ENCODE data around the gene KIAA2012. TPM values are rescaled to one million over a fixed set of nuclear protein-coding genes. Genes with fewer than 3 reads are reported as not detected.

The KIAA2012 gene
- total and polyA plus RNA-seq, 2 of the 8 experiments (the other 6 are each of a cell fraction or from before 2014, with no cell fraction given): not detected

- Histone ChIP-seq H2BK15ac (ENCODE audit: low read length) (no peak overlapping the region), H3K27ac (ENCODE audit: low read depth, low read length) (no peak overlapping the region), H3K23me2 (ENCODE audit: low read depth, low read length) (no peaks in the 10 kb centered on the region), H3K79me2 (ENCODE audit: control insufficient read depth in 1 of 2, insufficient read depth in 2 of 2, low read length in 2 of 2) (no peaks in the 10 kb centered on the region), H4K8ac (ENCODE audit: extremely low read depth, insufficient read depth, low read length) (no peak overlapping the region), H2BK5ac (ENCODE audit: low read depth, low read length) (no peak overlapping the region), H2BK120ac (replicated peaks; ENCODE audit: low read depth, low read length) (no peak overlapping the region), H4K5ac (ENCODE audit: insufficient read length, low read depth, low read length) (no peak overlapping the region), H2BK12ac (ENCODE audit: low read depth, low read length) (no peak overlapping the region), H3K4me1 (replicated peaks in 1 of 4; ENCODE audit: control insufficient read depth in 3 of 4, insufficient read depth in 4 of 4, low read length in 3 of 4) (no peaks in the 10 kb centered on the region), H3K4me3 (ENCODE audit: extremely low read depth in 1 of 4, insufficient read depth in 2 of 4, low read depth in 3 of 4, low read length in 4 of 4) (no peak overlapping the region), H3K4ac (replicated peaks; ENCODE audit: insufficient read length, low read depth, low read length) (no peak overlapping the region), H2BK20ac (ENCODE audit: low read length) (no peak overlapping the region), H2AFZ (ENCODE audit: low read length) (0 out of 2 replicates have a peak overlapping the region, but pooled peaks have one; percentile 24), H3K9ac (replicated peaks in 1 of 4; ENCODE audit: extremely low read depth in 1 of 4, low read depth in 3 of 4, low read length in 3 of 4) (no peak overlapping the region), H4K91ac (replicated peaks; ENCODE audit: insufficient read length, low read length) (no peak overlapping the region), H3K36me3 (ENCODE audit: control insufficient read depth in 2 of 4, insufficient read depth in 4 of 4, low read length in 3 of 4) (no peaks in the 10 kb centered on the region), H3K23ac (ENCODE audit: insufficient read length) (no peak overlapping the region), H3K18ac (ENCODE audit: extremely low read depth, low read length) (no peak overlapping the region), H3K9me3 (ENCODE audit: insufficient read depth in 2 of 2, low read depth in 1 of 2, low read length in 1 of 2) (no peaks in the 10 kb centered on the region), H3K14ac (ENCODE audit: insufficient read length) (no peak overlapping the region), H4K20me1 (replicated peaks in 1 of 2; ENCODE audit: control insufficient read depth in 1 of 2, insufficient read depth in 2 of 2, low read length in 2 of 2) (no peaks in the 10 kb centered on the region), H3K79me1 (ENCODE audit: low read depth, low read length) (no peaks in the 10 kb centered on the region), H3K27me3 (replicated peaks in 1 of 4; ENCODE audit: control insufficient read depth in 3 of 4, extremely low read depth in 1 of 4, insufficient read depth in 3 of 4, low read length in 3 of 4) (no peaks in the 10 kb centered on the region), H3K4me2 (ENCODE audit: insufficient read depth in 1 of 2, low read depth in 2 of 2, low read length in 2 of 2) (no peak overlapping the region), H3K56ac (replicated peaks; ENCODE audit: insufficient read length, low read depth, low read length) (no peak overlapping the region), H2AK5ac (ENCODE audit: low read depth, low read length) (no peak overlapping the region)
- 56% methylated on average over 7 of the region's 7 CpGs; no CpG with 5 or more reads in 1 of the 2 experiments for WGBS, 2 experiments (ENCODE audit: extremely low coverage in 1 of 2, insufficient coverage in 1 of 2, insufficient read length in 1 of 2, insufficient replicate concordance in 2 of 2, low coverage in 1 of 2, low lambda C conversion rate in 2 of 2, missing lambda C conversion rate in 1 of 2)
- ChIA-PET CTCF (ENCODE audit: partially characterized antibody) (interaction anchor here (0.7 to 4.7 kb wide), 32 partner anchors 8 to 468 kb away, joined by 3 to 43 read pairs (median 4); partner anchors contain the start of gene KIAA2012), POLR2A (ENCODE audit: partially characterized antibody) (interaction anchor here (0.7 to 1.1 kb wide), 2 partner anchors 9 to 196 kb away, joined by 3 read pairs; no protein-coding TSS in a partner anchor)
- peak in 1 of 2 experiments; percentile 74 for DNase-seq (ENCODE audit: low read depth in 1 of 2, low spot score in 2 of 2)
- peak; percentile 96 for FAIRE-seq
- TF ChIP-seq CHD2 (IDR thresholded peaks at IDR 0.05; ENCODE audit: low read length) (no peak), HDAC2 (IDR thresholded peaks at IDR 0.05; ENCODE audit: borderline replicate concordance in 1 of 2, low read depth in 2 of 2, low read length in 2 of 2) (no peak), EZH2 (IDR thresholded peaks at IDR 0.05; ENCODE audit: low read depth, low read length, severe bottlenecking) (no peak), GABPA (IDR thresholded peaks at IDR 0.05; ENCODE audit: borderline replicate concordance, insufficient read depth, low read length) (no peak), TAF1 (IDR thresholded peaks at IDR 0.05; ENCODE audit: low read depth, low read length) (no peak), JUND (IDR thresholded peaks at IDR 0.05; ENCODE audit: low read length) (no peak), CTCF (IDR thresholded peaks at IDR 0.05; ENCODE audit: control extremely low read depth in 1 of 3, insufficient read depth in 1 of 3, low read depth in 1 of 3, low read length in 3 of 3) (peak in 2 of 3 experiments; percentile 76 to 86; a peak in 3 of 4 replicates), GTF2F1 (IDR thresholded peaks at IDR 0.05; ENCODE audit: borderline replicate concordance, low read depth, low read length) (no peak), NRF1 (IDR thresholded peaks at IDR 0.05; ENCODE audit: low read depth, low read length) (no peak), SP4 (IDR thresholded peaks at IDR 0.05; ENCODE audit: low read length) (no peak)
Observed at GRCh38 chr2:202178346-202178958, 105.4 kb downstream of the KIAA2012 start.

Data from H1 (cell line).